HL-60 (cell line): Measurements from ENCODE around the gene MYO3B.

ENCODE experiments used
- DNase-seq, 2 experiments: peaks; one replicate each; pipeline ENCODE4 v3.0.0-alpha.2; 2010 to 2020; ENCODE audit warnings: low read depth in 1 of 2, low spot score in 1 of 2
- H3K27ac ChIP-seq: fragments of 250-450 bp; sonication (Bioruptor Pico); replicated peaks from 2 replicates; pipeline ENCODE4 v1.5.1; 2020; ENCODE audit warnings: mild to moderate bottlenecking, moderate library complexity
- H3K27me3 ChIP-seq: fragments of 250-450 bp; sonication (Bioruptor Pico); 2 replicates; pipeline ENCODE4 v1.5.1; 2021; ENCODE audit warnings: mild to moderate bottlenecking, moderate library complexity; ENCODE audit not compliant: insufficient read depth, poor library complexity, severe bottlenecking
- H3K4me3 ChIP-seq: replicated peaks from 2 replicates; pipeline ENCODE4 v1.5.1; 2011; ENCODE audit warnings: mild to moderate bottlenecking, control low read depth, low read length; ENCODE audit not compliant: insufficient read depth
- CTCF ChIP-seq: IDR thresholded peaks from one replicate; pipeline ENCODE4 v1.5.1; 2011; ENCODE audit warnings: low read length, control low read depth, inconsistent platforms; ENCODE audit not compliant: insufficient read depth
- GABPA ChIP-seq: IDR thresholded peaks from 2 replicates; pipeline ENCODE4 v1.6.1; 2012; ENCODE audit warnings: low read depth
- POLR2AphosphoS5 ChIP-seq: IDR thresholded peaks from 2 replicates; pipeline ENCODE4 v1.6.1; 2012; ENCODE audit warnings: low read depth
- SPI1 ChIP-seq: IDR thresholded peaks from 2 replicates; pipeline ENCODE4 v1.6.1; 2012; ENCODE audit warnings: low read depth, mild to moderate bottlenecking, borderline replicate concordance
- TF ChIP-seq, protein P1 (sequence below): IDR thresholded peaks from 2 replicates; pipeline ENCODE4 v1.6.1; 2012; ENCODE audit warnings: low read depth; ENCODE audit not compliant: insufficient replicate concordance

Gene MYO3B

DNA sequence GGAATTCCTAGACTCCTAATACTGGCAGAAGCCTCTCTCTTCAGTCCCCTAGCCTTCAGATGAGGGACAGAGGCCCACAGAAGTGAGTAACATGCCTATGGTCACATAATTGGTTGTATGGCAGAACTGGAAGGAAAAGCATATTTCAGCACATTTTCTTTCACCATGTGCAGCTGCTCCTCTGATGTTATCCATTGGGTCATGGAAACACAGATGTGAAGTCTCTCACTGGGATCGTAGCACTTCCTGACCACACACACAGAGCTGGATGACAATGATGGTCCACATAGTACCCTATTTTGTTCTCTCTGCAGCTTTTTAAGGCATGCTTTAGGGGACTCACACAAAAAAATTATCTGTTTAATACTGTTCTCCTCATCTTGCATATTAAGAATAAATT, 24.5 kb downstream of the MYO3B start:
- H3K27ac ChIP-seq = no peak overlapping the region
- H3K4me3 ChIP-seq = no peak overlapping the region
- H3K27me3 ChIP-seq = no peaks in the 10 kb centered on the region
- TF ChIP-seq, protein P1, sequence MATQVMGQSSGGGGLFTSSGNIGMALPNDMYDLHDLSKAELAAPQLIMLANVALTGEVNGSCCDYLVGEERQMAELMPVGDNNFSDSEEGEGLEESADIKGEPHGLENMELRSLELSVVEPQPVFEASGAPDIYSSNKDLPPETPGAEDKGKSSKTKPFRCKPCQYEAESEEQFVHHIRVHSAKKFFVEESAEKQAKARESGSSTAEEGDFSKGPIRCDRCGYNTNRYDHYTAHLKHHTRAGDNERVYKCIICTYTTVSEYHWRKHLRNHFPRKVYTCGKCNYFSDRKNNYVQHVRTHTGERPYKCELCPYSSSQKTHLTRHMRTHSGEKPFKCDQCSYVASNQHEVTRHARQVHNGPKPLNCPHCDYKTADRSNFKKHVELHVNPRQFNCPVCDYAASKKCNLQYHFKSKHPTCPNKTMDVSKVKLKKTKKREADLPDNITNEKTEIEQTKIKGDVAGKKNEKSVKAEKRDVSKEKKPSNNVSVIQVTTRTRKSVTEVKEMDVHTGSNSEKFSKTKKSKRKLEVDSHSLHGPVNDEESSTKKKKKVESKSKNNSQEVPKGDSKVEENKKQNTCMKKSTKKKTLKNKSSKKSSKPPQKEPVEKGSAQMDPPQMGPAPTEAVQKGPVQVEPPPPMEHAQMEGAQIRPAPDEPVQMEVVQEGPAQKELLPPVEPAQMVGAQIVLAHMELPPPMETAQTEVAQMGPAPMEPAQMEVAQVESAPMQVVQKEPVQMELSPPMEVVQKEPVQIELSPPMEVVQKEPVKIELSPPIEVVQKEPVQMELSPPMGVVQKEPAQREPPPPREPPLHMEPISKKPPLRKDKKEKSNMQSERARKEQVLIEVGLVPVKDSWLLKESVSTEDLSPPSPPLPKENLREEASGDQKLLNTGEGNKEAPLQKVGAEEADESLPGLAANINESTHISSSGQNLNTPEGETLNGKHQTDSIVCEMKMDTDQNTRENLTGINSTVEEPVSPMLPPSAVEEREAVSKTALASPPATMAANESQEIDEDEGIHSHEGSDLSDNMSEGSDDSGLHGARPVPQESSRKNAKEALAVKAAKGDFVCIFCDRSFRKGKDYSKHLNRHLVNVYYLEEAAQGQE = no peak
- TF ChIP-seq CTCF = no peak
- TF ChIP-seq SPI1 = no peak
- no peak for DNase-seq

DNA sequence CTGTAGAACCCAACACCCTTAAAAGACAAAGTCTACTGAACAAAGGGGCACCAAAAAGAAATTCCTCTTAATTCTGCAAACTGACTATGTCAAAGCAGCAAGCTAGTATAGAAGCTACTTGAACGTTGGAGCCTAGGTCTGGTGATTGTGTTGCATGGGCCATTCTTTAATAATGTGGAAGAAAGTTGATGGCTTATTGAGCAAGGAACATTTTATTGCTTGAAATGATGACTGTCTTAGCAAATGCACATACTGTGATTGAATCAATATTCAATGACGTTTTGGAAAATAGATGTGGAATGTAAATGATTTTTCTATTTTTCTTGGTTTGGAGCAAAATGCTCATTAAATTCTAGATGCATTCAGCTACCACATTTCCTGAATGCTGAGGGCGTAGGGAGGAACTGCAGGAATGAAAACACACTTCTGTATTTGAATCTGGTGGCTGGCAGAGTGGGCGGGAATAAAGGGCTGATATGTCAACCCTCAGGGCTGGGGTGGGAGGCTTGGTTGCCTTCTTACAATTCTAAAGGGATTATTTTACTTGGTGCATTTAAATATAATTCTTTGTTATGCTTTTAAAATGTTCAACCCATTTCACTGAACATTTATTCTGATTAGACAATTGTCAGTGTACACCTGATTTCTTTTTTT, 26.5 kb downstream of the MYO3B start:
- H3K27ac ChIP-seq = no peak overlapping the region
- TF ChIP-seq SPI1 (peak; percentile 23; the same call in 1 of the 2 replicates), GABPA (no peak)
- no peak overlapping the region for H3K4me3 ChIP-seq
- DNase-seq = no peak
- H3K27me3 ChIP-seq = no peaks in the 10 kb centered on the region

- TF ChIP-seq, protein P1 = no peak
- TF ChIP-seq GABPA (no peak), SPI1 (no peak), POLR2AphosphoS5 (no peak), CTCF (no peak)
- no peak overlapping the region for H3K27ac ChIP-seq
- no peaks in the 10 kb centered on the region for H3K27me3 ChIP-seq
- no peak overlapping the region for H3K4me3 ChIP-seq
- DNase-seq = no peak
Measured at GRCh38 chr2:170206246-170206645, 28.3 kb downstream of the MYO3B start.

DNA sequence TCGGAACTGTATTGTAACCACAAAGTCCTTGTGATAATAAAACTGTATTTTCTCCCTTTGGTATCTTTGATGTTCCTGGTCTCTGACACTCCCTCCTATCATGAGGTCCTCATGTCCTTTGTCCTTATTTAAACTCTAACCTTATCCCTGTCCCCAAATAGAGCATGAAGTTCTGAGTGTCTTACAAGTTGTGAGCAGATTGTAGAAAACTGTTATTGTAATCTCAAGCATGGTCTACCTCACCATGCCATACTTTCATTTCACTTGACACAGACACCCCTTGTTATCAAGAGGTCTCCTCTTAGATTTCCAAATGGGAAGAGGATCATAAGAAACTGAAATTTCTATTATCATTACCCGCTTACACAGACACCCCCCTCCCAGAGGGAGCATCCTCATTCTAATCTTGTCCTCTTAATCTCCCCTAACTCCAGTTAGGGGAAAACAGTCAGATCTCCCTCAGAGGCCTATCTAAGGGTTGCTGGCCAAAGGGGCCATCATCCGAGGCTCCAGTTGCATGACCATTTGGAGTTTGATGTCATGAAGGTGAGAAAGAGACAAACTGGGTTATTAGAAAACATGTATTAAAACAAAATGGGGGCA, 29.0 kb downstream of the MYO3B start:
- TF ChIP-seq SPI1 (no peak), POLR2AphosphoS5 (no peak), CTCF (no peak), GABPA (no peak)
- TF ChIP-seq, protein P1 = no peak
- Histone ChIP-seq H3K27me3 (no peaks in the 10 kb centered on the region), H3K27ac (no peak overlapping the region), H3K4me3 (no peak overlapping the region)
- no peak for DNase-seq
